GM19395 (cell line): ENCODE measurements around the gene ABCE1.

ENCODE experiments used
- ATAC-seq: cut with Tn5 transposase; IDR thresholded peaks from one replicate; pipeline ENCODE4 v1.9.1; 2021; ENCODE audit warnings: mild to moderate bottlenecking, moderate library complexity; ENCODE audit not compliant: unreplicated experiment

The ABCE1 gene

DNA sequence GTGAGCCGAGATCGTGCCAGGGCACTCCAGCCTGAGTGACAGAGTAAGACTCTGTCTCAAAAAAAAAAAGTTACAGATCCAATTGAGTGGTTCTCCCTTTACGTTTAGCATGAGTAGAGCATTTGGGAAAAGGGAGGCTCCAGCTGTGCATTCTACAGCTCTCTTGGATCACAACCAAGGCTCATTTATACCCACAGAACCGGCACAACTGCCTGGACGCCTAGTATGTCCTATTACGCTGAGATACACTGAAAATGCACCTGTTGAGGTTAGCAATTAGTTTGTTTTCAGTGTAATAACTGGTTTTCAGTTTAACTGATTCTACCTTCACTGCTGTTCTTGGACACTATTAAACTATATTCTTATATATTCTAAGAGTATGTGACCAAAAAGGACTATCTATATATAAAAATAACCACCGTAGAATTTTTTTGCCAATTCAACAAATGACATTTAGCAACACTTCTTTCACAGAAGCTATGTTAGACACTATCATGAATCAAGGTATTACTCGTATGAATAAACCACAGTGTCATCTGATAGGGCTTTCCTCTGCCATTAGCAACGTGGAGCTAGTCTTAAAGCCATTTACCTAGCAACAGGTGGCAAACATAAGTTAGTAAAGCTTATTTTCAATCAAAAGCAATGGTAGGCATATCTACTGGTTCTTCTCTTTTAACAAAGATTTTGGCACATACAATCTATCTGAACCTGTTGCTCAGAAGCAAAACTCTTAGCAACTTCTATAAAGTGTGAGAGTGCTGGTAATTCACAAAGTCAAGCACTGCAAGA lies 78.7 kb downstream of the ABCE1 start:
- no peak for ATAC-seq

DNA sequence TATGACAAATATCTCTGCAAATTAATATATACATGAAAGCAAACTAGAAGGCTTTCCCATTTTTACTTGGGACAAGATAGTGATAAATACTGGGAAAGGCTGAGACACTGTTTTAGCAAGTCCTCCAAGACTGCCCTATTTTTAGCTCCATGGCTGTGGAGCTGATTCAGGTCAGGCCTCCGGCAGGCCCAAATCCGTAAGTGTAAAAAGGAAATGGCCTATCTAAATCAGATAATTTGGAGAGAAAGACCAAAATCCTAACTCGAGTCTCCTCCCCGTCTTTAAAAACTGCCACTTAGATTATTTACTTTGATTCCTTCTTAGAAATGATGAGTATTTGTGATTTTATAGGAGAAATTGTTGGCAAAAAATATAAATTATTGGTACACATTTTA lies 79.4 kb downstream of the ABCE1 start:
- no peak for ATAC-seq

DNA sequence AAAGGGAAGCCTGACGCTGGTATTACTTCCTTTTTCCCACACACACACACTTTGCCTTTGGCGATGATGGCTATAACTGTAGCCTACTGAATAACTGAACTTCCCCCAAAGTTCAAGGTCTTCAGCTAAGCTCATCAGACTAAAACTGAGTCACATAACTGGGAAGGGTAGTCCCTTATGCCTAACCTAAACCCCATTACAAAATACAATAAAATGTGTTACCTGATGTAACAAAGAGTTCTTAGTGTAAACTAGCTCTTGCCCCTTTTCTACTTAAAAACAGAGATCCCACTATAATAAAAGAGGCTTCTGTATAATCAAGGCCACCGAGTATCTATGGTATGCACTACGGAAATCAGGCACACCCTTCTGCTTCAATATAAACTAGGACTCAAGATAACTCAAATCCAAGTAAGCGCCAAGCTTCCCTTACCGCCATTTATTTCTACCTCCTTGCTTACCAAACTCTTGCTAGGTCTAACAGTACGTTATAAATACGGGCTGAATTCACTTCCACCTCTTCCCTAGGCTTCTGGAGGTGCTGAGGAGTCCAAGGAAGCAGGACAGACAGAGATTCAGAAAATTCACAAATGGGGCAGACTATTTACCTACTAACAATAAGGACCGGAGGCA lies 79.9 kb downstream of the ABCE1 start:
- no peak for ATAC-seq

DNA sequence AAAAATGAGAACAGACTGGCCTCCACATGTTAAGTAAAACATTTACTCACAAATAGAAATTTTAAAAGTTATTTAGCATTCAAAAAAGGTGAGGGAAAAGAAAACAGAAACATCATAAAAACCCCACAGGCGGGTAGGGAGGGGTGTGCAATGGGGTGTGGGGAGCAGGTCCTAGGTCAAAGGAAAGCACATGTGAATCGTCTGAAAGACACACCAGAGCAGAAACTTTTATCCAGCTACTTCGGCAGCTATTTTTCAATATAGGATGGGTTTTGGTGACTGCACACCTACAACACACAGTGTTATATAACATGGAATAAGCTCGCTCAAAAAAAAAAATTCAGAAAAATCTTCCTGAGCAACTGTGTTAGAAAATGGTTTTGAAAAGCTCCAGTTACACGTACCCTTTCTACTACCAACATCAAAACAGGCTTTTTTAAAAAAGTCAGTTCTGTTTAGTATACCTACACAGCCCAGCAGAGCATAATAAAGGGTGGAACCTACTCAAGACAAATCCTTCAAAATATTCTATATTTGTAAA lies 80.7 kb downstream of the ABCE1 start:
- no peak for ATAC-seq
